GM23338 (cell line): ENCODE results near the gene HOXC5. TPM values are rescaled to one million over a fixed set of nuclear protein-coding genes. Genes with fewer than 3 reads are reported as not detected.
A peak's percentile ranks its signal among the peaks of the same experiment; 100 is the strongest.

ENCODE experiments used
- ATAC-seq: fragments of 200-7000 bp; cut with Tn5 transposase; 3 replicates; pipeline ENCODE4 v1.9.1; 2020
- DNase-seq: peaks from one replicate; pipeline ENCODE4 v3.0.0-alpha.2; 2015; ENCODE audit warnings: low spot score
- H2AFZ ChIP-seq: fragments of 200-600 bp; sonication (generic); 2 replicates; pipeline ENCODE4 v1.8.0; 2016; ENCODE audit warnings: antibody characterized with exemption, mild to moderate bottlenecking, moderate library complexity
- H3F3A ChIP-seq: fragments of 200-600 bp; sonication (generic); replicated peaks from 2 replicates; pipeline ENCODE4 v1.8.0; 2017; ENCODE audit warnings: antibody characterized with exemption, mixed run types, low read depth
- H3K27ac ChIP-seq: fragments of 200-600 bp; sonication (generic); 2 replicates; pipeline ENCODE4 v1.6.1; 2016; ENCODE audit warnings: low read depth
- H3K27me3 ChIP-seq: fragments of 200-600 bp; sonication (generic); 2 replicates; pipeline ENCODE4 v1.8.0; 2016; ENCODE audit warnings: mild to moderate bottlenecking, mixed run types, moderate library complexity; ENCODE audit not compliant: insufficient read depth
- H3K36me3 ChIP-seq: fragments of 200-600 bp; sonication (generic); 2 replicates; pipeline ENCODE4 v1.8.0; 2016; ENCODE audit warnings: mild to moderate bottlenecking; ENCODE audit not compliant: insufficient read depth
- H3K4me1 ChIP-seq: fragments of 200-600 bp; sonication (generic); 2 replicates; pipeline ENCODE4 v1.8.0; 2016; ENCODE audit warnings: mild to moderate bottlenecking, moderate library complexity; ENCODE audit not compliant: insufficient read depth
- H3K4me2 ChIP-seq: fragments of 200-600 bp; sonication (generic); 2 replicates; pipeline ENCODE4 v1.7.1; 2017; ENCODE audit warnings: mixed run types
- H3K4me3 ChIP-seq: fragments of 200-600 bp; sonication (generic); 2 replicates; pipeline ENCODE4 v1.6.1; 2016; ENCODE audit warnings: mixed run types
- H3K79me2 ChIP-seq: fragments of 200-600 bp; sonication (generic); replicated peaks from 2 replicates; pipeline ENCODE4 v1.8.0; 2017; ENCODE audit warnings: mild to moderate bottlenecking; ENCODE audit not compliant: insufficient read depth
- H3K9me2 ChIP-seq: fragments of 200-600 bp; sonication (generic); 2 replicates; pipeline ENCODE4 v1.8.0; 2017; ENCODE audit not compliant: insufficient read depth
- H4K20me1 ChIP-seq: fragments of 200-600 bp; sonication (generic); replicated peaks from 2 replicates; pipeline ENCODE4 v1.8.0; 2017; ENCODE audit warnings: mild to moderate bottlenecking; ENCODE audit not compliant: insufficient read depth
- H3K27ac Mint-ChIP-seq: 2 replicates; pipeline ENCODE4 v1.8.0; 2020; ENCODE audit warnings: inconsistent platforms, mild to moderate bottlenecking, moderate library complexity, mixed read lengths
- H3K27me3 Mint-ChIP-seq: 3 replicates; pipeline ENCODE4 v1.8.0; 2022; ENCODE audit warnings: low read depth, mild to moderate bottlenecking, moderate library complexity, mixed read lengths, inconsistent platforms; ENCODE audit not compliant: insufficient read depth, poor library complexity
- H3K36me3 Mint-ChIP-seq: 3 replicates; pipeline ENCODE4 v1.8.0; 2021; ENCODE audit warnings: low read depth, mild to moderate bottlenecking, inconsistent platforms, moderate library complexity, mixed read lengths
- H3K4me1 Mint-ChIP-seq: 3 replicates; pipeline ENCODE4 v1.8.0; 2020; ENCODE audit warnings: mild to moderate bottlenecking, inconsistent platforms, mixed read lengths
- H3K4me3 Mint-ChIP-seq: 3 replicates; pipeline ENCODE4 v1.8.0; 2021; ENCODE audit warnings: moderate library complexity, mild to moderate bottlenecking, inconsistent platforms, mixed read lengths
- H3K9me3 Mint-ChIP-seq: 3 replicates; pipeline ENCODE4 v1.8.0; 2020; ENCODE audit warnings: moderate library complexity, mild to moderate bottlenecking, inconsistent platforms, mixed read lengths
- EZH2 ChIP-seq: fragments of 200-600 bp; sonication (generic); IDR thresholded peaks from one replicate; pipeline ENCODE4 v1.8.0; 2017; ENCODE audit warnings: antibody characterized with exemption, mild to moderate bottlenecking, low read depth; ENCODE audit not compliant: unreplicated experiment
- EZH2phosphoT487 ChIP-seq: fragments of 200-600 bp; sonication (generic); IDR thresholded peaks from one replicate; pipeline ENCODE4 v1.8.1; 2018; ENCODE audit warnings: antibody characterized with exemption; ENCODE audit not compliant: unreplicated experiment
- JUNB ChIP-seq: IDR thresholded peaks from one replicate; pipeline ENCODE4 v1.6.1; 2016; ENCODE audit warnings: antibody characterized with exemption; ENCODE audit not compliant: unreplicated experiment
- polyA plus RNA-seq: library from polyadenylated mRNA; unstranded; fragments of >200 nt; fragmentation: Nextera tagmentation; extraction: Ambion mirVana; gene quantifications from 2 replicates; pipeline ENCODE4 v1.2.1, GENCODE V29; 2016
- total RNA-seq: library from RNA; depleted of rRNA; stranded (reverse); fragments of >200 nt; shearing (Covaris generic); gene quantifications from 2 replicates; pipeline ENCODE4 v1.2.3, GENCODE V29; 2014
- TF ChIP-seq, protein P1 (sequence below): IDR thresholded peaks from one replicate; pipeline ENCODE4 v1.6.1; 2018; ENCODE audit warnings: antibody characterized with exemption; ENCODE audit not compliant: unreplicated experiment

HOXC5 gene
- total and polyA plus RNA-seq, 2 experiments from 2014 or later: not detected

DNA sequence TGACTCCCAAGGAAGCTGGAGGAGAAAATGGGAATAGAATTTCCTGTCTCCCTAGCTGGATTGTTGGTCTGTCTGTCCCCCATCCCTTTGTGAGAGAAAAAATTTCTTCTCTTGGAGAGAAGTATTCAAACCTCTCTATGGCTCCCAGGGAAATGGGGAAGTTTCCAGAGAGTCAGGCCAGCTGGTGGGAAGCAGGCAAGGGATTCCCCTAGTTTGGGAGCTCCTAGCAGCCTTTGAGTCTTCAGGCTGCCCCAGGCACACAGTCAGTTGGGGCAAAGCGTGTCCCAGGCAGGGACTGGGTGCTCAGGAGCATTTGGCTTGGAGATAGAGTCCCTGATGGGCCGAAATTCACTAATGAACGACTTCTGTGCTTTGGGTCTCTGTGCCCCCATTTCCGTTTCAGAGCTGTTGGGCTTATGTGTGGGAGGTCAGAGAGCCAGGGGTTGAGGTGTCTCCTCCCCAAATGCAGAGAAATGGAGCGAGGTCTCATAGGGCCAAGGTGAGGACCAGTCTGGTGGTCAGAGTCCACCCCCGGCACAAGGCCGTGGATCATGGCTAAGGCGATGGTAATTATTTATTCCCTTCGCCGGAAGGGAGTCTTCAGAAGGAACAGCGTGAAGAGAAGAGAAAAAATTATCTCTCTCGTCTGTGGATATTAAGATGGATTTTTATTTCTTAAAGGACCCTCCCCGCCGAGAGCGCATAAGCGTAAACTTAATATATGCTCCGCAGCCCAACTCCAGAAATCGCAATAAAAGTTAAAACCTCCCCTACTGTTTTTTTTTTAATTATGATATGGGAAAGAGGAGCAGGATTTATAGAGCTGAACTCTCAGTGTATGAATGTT, 39.5 kb upstream of the HOXC5 start:
- Histone ChIP-seq H3K79me2 (no peaks in the 10 kb centered on the region), H3K4me3 (no peak overlapping the region)
- TF ChIP-seq EZH2: peak; percentile 98
- TF ChIP-seq, protein P1, sequence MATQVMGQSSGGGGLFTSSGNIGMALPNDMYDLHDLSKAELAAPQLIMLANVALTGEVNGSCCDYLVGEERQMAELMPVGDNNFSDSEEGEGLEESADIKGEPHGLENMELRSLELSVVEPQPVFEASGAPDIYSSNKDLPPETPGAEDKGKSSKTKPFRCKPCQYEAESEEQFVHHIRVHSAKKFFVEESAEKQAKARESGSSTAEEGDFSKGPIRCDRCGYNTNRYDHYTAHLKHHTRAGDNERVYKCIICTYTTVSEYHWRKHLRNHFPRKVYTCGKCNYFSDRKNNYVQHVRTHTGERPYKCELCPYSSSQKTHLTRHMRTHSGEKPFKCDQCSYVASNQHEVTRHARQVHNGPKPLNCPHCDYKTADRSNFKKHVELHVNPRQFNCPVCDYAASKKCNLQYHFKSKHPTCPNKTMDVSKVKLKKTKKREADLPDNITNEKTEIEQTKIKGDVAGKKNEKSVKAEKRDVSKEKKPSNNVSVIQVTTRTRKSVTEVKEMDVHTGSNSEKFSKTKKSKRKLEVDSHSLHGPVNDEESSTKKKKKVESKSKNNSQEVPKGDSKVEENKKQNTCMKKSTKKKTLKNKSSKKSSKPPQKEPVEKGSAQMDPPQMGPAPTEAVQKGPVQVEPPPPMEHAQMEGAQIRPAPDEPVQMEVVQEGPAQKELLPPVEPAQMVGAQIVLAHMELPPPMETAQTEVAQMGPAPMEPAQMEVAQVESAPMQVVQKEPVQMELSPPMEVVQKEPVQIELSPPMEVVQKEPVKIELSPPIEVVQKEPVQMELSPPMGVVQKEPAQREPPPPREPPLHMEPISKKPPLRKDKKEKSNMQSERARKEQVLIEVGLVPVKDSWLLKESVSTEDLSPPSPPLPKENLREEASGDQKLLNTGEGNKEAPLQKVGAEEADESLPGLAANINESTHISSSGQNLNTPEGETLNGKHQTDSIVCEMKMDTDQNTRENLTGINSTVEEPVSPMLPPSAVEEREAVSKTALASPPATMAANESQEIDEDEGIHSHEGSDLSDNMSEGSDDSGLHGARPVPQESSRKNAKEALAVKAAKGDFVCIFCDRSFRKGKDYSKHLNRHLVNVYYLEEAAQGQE: no peak
- peak; percentile 18 for TF ChIP-seq EZH2phosphoT487

DNA sequence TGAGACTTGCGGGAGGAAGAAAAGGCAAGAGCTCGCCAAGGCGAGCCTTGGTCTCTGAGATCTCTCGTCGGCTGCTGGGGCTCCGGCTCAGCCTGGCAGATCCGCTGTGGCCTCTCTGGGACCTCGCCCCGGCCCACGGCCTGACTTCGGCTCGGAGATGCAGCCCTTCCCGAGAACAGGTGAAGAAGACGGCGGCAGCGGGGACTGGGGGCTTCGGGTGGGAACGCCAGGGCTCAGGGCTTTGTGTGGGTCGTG, 38.9 kb upstream of the HOXC5 start:
- Histone ChIP-seq H3K4me2 (no peak overlapping the region), H3K4me1 (peaks cover 43% of the 10 kb centered on the region), H3K4me3 (no peak overlapping the region), H3K79me2 (no peaks in the 10 kb centered on the region), H3K27ac (no peak overlapping the region), H3K9me2 (no peaks in the 10 kb centered on the region), H2AFZ (no peak overlapping the region), H3F3A (peaks cover 48% of the 10 kb centered on the region), H3K27me3 (peaks cover 100% of the 10 kb centered on the region), H4K20me1 (peaks cover 25% of the 10 kb centered on the region), H3K36me3 (no peaks in the 10 kb centered on the region)
- no peak for TF ChIP-seq JUNB
- Mint-ChIP-seq H3K36me3 (no peaks in the 10 kb centered on the region; the same call in 2 of the 3 replicates), H3K9me3 (peaks cover 3% of the 10 kb centered on the region; the same call in 2 of the 3 replicates), H3K4me3 (peak overlapping the region; percentile 35; the same call in 1 of the 3 replicates), H3K27ac (no peak overlapping the region), H3K27me3 (peaks cover 100% of the 10 kb centered on the region), H3K4me1 (peaks cover 53% of the 10 kb centered on the region)
- no peak for ATAC-seq
- DNase-seq: no peak

More for the DNA sequence above, 39.5 kb upstream of the HOXC5 start:
- peaks cover 100% of the 10 kb centered on the region for H3K27me3 Mint-ChIP-seq
- H3K4me1 Mint-ChIP-seq: peaks cover 48% of the 10 kb centered on the region
- no peak overlapping the region for H3K27ac Mint-ChIP-seq
- no peaks in the 10 kb centered on the region; the same call in 1 of the 3 replicates for H3K9me3 Mint-ChIP-seq
- no peak overlapping the region for H3K27ac ChIP-seq
- no peaks in the 10 kb centered on the region for H3K36me3 ChIP-seq
- H3K4me1 ChIP-seq: peaks cover 47% of the 10 kb centered on the region
- H3K4me3 Mint-ChIP-seq: no peak overlapping the region; the same call in 2 of the 3 replicates
- DNase-seq (no peak), ATAC-seq (no peak)
- H3K27me3 ChIP-seq: peaks cover 100% of the 10 kb centered on the region
- H4K20me1 ChIP-seq: peaks cover 31% of the 10 kb centered on the region
- H3K9me2 ChIP-seq: no peaks in the 10 kb centered on the region
- peaks cover 51% of the 10 kb centered on the region for H3F3A ChIP-seq
- no peak overlapping the region for H2AFZ ChIP-seq
- H3K4me2 ChIP-seq: no peak overlapping the region
- no peaks in the 10 kb centered on the region; the same call in 2 of the 3 replicates for H3K36me3 Mint-ChIP-seq
